GM19351 (cell line): Measurements from ENCODE around the gene RIC1.

Experiments used
- ATAC-seq: cut with Tn5 transposase; IDR thresholded peaks from one replicate; pipeline ENCODE4 v1.9.1; 2021; ENCODE audit warnings: mild to moderate bottlenecking, moderate library complexity; ENCODE audit not compliant: unreplicated experiment

Gene RIC1

GRCh38 chr9:5820425-5820824 lies 191.5 kb downstream of the RIC1 start:
- ATAC-seq, result no peak

- no peak for ATAC-seq
Measured at GRCh38 chr9:5825223-5825622, 196.3 kb downstream of the RIC1 start.
